ENCODE results near the gene MGMT.

The MGMT gene

DNA sequence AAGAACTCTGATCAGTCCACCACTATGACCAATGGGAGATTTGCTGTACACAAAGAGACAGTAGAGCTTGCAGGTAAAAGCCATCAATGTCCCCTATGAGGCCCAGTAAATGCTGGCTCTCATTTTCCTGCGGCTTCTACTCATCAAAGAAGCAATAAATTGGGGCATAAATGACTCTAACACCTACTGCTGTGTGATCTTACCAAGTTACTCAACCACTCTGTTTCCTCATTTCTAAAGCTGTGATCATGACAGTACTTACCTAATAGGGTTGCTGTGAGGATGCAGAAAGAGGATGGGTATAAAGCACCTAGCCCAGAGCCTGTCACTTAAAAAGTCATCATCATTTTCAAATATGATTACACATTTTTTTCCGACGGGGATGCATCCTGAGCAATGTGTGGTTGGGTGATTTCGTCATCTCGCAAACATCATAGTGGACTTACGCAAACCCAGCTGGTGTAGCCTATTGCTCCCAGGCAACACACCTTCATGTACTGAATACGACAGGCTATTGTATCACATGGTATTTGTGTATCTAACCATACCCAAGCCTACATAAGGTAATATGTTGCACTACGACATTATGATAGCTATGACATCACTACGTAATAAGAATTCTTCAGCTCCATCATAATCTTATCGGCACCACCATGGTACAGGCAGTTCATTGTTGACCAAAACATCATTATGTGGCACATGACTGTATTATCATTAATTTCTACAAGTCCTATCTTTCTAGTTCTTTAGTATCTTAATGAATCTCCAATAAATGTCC, 7.1 kb upstream of the MGMT start:
- no peak for DNase-seq

DNA sequence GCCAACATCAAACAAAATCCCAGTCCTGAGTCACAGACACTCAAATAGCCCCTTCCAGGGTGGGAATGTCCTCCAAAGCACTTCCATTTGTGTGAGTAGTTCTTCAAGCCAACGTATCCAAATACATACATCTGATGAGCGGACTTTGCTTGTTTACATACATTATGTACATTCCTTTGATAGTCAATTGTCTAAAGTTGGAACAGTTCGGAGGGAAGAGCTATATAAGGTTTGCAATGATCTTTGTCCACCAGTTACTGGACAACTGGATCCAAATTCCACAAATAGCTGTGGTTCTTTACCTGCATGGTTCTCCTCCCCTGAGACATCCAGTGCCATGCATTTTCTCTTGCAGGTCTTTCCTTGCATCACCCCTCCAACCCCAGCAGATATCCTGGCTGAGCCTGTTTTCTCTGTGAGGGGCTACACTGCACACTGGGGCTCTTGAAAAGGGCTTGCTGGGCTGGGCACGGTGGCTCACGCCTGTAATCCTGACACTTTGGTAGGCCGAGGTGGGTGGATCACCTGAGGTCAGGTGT, 4.7 kb upstream of the MGMT start:
- DNase-seq = no peak

DNA sequence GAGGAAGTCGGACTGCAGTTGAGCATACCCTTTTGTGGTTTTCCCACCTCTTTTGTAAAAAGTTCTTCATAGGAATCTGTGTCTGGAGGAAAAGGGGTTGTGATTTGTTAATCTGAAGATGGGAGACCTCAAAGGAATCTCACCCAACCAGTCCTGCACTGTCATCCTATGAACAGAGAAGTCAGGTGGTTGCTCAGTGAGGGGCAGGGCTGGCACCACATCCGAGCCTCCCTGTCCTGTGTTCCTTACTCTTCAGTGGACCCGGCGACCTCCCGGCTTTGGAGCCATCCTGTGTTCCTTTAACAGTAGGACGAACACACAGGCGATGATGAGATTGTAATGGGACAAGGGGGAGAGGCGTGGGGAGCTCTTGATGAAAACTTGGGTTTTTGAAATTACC, 2.8 kb upstream of the MGMT start:
- DNase-seq = no peak

DNA sequence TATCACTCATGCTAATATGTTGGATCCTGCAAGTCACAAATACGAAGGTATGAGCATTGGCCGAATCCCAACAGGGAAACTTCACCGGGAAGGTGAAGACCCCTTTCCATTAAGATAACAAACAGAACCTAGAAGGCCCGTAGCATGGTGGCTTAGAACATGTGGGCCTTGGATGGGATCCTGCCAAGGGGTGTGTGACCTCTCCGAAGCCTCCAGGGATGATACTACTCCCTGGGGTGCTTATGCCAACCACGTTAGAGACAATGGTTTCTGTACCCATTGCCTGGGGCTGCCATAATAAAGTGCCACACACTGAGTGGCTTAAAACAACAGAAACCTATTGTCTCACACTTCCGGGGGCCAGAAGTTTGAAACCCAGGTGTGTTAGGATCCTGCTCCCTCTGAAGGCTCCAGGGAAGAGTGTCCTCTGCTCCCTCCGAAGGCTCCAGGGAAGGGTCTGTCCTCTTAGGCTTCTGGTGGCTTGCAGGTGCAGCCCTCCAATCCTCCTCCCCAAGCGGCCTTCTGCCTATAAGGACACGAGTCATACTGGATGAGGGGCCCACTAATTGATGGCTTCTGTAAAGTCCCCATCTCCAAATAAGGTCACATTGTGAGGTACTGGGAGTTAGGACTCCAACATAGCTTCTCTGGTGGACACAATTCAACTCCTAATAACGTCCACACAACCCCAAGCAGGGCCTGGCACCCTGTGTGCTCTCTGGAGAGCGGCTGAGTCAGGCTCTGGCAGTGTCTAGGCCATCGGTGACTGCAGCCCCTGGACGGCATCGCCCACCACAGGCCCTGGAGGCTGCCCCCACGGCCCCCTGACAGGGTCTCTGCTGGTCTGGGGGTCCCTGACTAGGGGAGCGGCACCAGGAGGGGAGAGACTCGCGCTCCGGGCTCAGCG, 992 bp upstream of the MGMT start:
- no peak for DNase-seq

DNA sequence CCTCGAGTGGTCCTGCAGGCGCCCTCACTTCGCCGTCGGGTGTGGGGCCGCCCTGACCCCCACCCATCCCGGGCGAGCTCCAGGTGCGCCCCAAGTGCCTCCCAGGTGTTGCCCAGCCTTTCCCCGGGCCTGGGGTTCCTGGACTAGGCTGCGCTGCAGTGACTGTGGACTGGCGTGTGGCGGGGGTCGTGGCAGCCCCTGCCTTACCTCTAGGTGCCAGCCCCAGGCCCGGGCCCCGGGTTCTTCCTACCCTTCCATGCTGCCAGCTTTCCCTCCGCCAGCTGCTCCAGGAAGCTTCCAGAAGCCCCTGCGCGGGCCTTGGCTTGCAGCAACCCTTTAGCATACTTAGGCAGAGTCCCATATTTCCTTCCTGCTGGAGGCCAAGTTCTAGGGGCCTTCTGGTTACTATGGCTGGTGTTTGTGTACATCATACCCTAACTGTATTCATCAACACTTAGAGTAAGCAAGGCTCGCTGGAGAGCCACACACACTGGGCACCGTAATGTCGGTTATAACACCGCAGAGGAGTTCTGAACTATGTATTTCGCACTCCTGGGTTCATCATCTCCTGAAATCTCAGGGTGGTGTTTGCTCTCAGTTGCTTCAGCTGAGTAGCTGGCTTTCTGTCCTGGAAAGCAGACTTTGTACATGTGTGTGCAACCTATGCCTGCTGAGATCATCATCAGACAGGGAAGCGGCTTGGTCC, 471 bp downstream of the MGMT start:
- no peak for DNase-seq

DNA sequence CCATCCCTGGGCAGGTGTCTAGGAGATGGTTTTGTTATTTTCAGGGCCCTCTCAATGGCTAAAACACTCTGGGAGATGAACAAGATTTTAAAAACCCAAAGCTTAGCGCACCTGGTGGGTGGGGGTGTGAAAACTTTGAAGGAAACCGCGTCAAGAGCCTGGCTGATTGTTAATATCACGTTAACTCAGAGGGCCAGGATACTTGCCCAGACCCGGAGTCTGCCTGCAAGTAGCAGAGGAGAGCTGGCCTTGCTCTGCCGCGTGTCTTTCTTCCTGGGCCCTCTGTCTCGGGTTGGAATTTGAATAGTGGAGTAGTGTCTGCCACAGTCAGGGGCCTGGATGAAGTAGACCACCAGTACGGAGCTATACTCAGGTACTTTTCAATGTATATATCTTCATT, 1.1 kb downstream of the MGMT start:
- no peak for DNase-seq

DNA sequence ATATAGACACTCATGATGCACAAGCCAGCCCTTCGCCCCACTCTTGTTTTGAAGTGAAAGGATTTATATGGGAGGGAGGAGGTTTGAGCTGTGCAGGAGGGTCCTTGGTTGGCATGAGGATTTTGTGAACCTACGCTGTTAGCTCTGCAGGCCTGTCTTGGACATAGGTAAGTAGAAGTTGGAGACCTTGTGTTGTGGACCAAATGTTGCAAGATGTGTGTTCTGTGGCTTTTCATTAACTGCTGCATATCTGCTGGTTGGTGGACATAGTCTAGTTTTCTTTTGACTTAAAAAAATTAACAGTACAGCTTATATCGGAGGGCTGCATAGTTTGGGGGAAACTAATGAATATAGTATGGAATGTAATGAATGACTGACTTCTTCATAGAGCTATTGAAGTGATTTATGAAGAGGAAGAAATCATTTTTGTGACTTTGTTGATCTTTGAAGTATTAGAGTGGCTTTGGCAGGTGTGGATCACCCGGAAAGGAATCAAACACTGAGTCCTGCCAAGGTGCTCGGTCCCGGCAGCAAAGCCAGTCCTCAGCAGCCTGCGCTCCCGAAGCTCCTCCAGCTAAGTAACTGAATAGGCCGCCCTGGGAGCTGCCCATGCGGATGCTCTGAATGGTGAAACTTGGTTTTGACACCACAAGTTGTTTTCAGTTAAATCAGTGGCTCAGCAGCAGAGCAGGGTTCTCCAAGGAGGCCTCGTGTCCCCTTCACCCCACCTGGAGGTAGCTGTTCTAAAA, 3.2 kb downstream of the MGMT start:
- no peak for DNase-seq

DNA sequence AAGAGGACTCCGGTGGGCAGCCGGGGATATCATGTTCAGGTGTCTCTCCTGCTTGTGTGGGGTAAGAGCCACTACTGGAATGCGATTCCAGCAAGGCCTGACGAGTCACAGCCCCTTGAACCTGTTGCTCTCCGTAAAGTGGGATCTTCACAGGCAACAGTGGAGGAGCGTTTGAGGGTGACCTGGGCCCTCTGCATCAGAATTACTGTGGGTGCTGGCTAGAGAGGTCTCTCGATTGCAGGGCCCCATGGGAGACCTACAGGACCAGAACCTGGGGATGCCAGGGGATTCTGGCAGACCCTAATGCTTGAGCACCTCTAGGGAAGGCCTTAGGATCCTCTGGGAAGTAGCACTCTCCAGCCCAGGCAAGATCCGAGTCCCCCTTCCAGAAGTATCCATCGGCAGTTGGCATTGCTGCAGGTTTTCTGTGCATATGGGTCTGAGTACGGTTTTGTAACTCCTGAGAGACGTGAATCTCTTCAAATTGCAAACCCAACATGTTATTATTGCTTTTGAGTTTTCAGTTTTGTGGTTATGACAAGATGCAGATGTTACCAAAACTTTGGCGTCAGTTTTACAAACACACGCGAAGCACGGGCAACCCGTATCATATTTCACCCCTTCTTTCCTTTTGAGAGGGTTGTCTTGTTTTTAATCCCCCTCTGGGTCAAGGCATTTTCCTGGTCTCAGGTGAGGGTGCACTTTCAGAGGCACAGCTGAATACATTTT, 4.6 kb downstream of the MGMT start:
- no peak for DNase-seq

DNA sequence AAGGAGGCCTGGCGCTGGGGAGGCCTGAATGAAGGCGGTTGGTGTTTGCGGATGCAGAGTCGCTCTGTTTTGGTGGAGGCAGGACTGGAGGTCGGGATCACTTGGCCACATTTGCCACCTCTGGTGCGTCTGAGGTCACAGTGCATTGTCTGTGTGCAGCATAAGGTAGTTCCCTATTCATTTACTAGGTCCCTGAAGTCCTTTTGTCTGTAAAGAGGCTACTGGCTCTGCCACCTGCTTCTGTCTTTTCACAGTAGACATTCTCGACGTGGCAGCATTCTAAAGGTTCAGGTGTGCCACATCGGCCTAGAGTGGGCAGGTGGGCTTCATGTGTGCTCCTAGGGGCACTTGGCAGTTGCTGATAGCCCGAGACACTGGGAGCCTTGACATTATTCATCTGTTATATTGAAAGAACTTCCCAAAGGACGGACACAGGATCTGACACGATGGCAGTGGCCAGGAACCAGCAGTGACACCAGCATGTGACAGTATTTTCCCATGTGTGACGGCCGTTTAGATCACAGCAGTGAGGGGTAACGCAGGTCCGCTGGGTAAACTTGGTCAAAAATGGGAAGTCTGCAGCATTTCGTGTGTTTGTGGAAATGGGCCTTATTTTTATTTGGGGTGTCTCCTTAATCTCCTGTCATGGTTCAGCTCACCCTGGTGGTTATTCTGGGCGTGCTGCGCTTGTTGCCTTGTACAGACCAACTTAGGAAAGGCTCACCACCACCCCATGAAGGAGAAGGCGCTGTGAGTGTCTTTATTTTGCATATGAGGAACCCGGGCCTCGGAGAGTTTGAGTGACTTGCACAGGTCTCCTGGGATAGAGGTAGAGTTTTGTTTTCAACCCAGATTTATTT, 5.9 kb downstream of the MGMT start:
- no peak for DNase-seq

DNA sequence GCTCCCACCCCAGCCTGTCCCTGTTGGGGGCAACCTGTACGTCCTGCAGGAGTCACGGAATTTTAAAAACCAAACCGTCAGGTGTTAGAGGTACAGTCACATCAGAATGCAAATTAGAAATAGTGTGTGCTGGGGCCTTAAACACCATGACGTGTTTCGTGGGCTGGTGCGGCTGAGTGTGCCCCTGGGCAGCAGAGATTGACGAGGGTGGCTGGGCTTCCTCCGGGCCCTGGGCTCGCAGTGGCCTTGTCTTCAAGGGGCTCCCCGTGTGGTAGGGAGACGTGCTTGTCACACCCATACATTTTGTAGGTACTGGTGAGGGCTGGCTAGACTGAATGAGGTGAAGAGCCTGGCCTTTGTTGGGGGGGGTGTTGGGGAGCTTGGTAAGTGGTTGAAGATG, 7.6 kb downstream of the MGMT start:
- no peak for DNase-seq

DNA sequence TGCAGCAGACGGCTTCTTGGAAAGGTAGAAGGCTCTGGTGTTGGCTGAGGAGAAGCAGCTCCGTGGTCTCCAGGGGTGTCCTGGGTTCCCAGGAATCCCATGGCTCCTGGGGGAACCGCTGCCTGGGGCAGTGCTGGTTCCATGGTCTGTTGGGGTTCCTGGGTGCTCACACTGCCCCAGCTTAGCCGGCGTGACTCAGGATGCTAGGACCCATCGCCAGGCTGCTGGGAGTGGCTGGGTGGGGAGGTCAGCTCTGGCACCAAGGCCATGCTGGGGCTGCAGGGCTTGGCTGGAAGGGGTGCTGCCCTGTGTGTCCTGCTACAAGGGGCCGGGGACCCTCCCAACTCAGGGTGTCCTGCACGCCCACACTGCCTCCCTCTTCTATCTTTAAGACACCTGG, 9.4 kb downstream of the MGMT start:
- no peak for DNase-seq

DNA sequence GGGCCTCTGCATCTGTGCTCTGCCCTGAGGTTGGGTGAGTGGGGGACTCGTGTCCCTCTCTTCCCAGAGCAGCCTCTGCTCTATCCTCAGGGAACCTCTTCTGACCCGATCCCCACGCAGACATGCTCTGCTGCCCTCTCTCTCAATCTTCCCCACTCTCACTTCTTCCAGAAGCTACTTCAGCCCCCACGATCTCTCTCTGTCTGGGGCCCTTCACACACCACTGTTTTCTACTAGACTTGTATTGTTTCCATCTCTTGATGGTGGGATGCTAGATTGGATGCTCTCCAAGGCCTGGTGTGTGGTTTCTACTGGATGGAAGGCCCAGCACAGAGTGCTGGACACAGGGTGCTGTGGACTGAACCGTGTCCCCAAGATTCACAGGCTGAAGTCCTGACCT, 10.0 kb downstream of the MGMT start:
- no peak for DNase-seq

DNA sequence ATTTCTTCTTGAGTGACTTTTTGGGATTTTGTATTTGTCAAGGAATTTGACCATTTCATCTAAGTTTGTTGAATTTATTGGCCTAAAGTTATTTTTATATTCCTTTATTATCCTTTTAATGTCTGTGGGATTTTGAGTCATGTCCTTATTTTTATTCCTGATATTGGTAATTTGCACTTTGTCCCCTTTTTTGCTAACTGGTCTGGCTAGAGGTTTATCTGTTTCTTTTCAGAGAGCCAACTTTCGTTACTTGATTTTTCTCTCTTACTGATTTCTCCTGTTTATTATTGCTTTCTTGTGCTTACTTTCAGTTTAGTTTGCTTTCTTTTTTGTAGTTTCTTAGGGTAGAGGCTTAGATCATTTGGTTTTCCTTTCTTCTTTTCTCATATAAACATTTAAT, 14.6 kb downstream of the MGMT start:
- no peak for DNase-seq

DNA sequence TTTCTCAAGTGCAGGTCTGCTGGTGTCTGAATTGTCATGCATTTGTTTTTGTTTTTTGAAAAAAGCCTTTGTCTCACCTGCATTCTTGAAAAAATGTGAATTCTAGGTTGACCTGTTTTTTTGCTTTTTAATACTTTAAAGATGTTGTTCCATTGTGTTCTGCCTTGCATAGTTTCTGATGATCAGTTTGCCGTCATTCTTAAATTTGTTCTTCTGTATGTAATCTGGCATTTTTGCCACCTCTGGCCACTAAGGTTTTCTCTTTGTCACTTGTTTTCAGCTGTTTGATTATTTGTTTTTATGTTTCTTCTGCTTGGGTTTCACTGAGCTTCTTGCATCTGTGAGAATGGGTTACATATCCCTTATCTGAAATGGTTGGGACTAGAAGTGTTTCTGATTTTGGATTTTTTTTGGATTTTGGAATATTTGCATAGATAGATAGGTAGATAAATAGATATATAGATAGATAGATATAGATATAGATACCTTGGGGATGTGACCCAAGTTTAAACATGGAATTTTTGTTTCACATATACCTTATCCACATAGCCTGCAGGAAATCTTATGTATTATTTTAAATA, 16.5 kb downstream of the MGMT start:
- DNase-seq = no peak

DNA sequence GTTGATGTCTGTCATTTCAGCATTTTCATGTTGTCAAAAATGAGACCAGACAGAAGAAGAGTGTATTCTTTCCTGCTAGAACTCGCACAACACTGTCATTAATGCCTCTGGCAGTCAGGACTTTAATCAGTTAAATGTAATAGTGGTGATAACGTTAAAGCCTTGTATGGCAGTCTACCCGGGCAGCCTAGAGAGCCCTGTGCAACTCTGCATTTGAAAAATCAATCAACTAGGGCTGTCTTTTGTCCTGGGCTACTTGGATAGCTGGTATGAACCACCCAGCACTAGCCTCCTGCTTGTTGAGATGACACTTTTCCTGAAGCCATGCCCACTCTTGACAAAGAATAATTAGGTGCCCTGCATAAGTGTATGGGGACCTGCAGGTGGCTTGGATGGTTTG, 19.8 kb downstream of the MGMT start:
- DNase-seq = no peak

DNA sequence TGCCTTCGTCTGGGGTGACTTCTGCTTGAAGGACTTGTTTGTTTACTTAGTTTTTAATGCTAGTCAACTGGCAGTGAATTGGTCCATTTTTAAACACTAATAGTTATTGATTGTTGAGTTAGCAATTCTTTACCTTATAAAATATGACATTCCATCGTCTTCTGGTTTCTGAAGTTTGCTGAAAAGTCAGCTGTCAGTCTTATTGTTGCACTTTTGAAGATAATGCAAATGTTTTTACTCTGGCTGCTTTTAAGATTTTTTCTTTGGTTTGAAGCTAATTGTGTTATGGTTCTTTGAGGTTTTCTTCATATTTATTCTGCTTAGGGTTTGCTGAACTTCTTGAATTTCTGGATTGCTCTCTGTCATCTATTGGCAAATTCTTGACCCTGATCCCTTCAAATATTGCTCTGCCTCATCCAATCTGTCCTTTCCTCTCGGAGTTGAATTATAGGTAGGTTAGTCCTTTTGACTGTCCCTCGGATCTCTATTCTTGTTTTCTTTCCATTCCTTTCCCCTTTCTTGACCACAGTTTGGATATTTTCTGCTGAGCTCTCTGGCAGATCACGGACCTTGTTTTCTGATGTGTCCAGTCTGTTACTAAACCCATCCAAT, 24.2 kb downstream of the MGMT start:
- no peak for DNase-seq

DNA sequence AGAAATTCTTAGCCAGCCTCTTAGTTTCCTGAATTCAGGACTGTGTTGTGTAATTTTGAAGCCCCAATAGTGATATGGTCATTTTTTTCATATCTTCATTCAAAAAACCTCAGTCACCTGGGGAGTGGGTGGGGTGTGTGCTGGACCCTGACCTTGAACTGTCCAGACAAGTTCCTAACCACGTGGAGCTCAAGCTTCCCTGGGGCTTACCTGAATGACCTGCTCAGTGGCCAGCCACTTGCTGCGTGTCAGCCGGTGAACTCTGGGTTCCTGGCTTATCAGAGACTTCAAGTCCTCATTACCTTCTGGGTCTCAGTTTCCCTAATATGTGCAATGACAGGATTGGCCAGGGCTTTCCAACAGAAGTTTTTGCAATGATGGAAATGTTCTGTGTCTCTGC, 27.1 kb downstream of the MGMT start:
- DNase-seq = no peak

DNA sequence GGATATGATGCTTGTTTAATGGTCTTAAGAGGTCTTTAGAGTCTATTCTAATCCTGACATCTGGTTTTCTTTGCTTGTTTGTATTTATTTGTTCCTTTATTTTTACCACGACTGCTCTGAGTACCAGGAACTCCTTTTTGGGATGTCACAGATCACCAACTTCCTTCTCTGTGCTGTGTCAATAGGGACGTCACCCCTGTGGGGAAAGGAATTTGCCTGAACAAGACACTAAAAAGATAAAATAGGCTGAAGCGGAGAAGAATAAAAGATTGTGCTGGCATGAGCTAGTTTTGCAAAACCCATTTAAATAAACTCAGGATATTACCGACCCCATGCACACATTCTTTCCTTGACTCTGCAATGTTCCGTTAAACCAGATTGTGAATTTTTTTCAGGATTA, 27.7 kb downstream of the MGMT start:
- no peak for DNase-seq

DNA sequence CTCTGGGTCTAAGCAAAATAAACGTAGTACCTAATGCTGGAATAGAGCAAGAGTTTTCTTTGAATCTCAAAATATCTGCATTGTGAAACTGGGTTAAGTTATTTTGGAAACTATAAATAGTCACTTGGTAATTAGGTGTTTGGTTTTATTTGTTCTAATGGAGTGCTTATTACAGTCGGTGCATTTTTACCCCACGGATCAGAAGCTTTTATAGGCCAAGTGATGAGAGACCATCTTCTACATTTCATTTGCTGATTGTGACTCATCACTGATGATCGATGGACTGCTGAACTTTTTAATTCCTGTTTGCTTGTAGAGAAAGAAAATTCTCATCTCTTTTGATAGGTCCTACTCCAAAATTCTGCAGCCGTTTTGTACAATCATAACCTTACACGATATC, 28.2 kb downstream of the MGMT start:
- DNase-seq = no peak

DNA sequence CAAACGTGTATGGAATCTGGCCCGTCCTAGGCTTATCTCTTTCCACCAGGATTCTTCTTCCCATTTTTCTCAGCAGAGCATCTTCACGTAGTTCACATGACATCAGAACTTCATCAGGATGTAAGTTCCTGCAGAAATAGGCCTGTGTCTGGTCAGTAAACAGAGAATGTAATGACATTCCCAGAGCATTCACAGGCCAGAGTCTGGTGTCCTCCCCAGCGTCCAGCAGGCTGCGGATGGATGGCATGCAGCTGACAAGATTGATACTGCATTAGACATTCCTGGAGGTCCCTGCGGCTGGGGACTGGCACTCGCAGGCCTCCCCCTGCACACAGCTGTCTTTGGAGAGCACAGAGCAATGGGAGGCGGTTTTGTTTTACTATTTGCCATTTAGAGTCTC, 28.7 kb downstream of the MGMT start:
- DNase-seq = no peak
